ENCODE results near the gene KCNH8.
"Not testable (repeated sequence)": the region's sequence is repeated elsewhere in the genome, so short reads cannot be mapped to it uniquely, and the experiment has no call there.

Gene KCNH8

DNA sequence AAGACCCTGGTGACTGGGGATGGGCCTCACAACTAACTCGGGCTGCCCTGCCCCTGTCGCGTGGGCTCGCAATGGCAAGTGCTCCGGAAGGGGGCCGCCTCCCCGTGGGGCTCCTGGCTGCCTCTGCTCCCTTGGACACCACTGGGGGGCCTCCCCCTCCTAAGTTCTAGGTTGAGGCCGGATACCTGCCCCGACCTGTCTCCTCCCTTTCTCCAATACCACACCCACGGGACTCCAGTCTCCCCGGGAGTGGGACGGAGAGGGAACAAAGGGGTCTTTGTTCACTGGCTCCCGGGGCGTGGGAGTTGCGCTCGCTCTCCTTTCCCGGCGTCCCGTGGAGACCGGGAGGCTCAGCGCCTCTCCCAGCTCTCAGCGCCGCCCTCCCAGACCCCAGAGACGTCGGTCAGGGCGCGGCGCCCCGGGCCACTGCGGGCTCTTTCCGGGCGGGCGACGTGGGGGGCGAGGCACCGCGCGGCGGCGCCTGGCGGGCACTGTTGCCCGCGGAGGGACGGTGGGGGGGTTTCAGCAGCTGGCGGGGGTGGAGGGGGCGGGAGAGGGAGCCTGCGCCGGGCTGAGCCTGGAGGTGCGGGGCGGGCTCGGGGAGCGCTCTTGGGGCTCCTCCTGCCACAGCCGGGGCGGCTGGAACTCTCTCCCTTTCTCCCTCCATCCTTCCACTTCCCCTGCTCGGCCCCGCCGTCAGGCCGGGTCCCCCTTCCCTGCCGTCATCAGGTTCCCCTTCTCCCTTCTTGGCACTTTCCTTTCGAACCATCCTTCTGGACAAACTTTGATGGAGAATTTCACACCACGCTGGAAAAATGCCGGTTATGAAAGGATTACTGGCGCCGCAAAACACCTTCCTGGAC lies at the start of gene KCNH8:
KCNH8 (plus strand) TSS at position 606 of the 863 bp plus-strand sequence; CDS start at position 816, 210 bp downstream.
- DNase-seq: peak; percentile 63

DNA sequence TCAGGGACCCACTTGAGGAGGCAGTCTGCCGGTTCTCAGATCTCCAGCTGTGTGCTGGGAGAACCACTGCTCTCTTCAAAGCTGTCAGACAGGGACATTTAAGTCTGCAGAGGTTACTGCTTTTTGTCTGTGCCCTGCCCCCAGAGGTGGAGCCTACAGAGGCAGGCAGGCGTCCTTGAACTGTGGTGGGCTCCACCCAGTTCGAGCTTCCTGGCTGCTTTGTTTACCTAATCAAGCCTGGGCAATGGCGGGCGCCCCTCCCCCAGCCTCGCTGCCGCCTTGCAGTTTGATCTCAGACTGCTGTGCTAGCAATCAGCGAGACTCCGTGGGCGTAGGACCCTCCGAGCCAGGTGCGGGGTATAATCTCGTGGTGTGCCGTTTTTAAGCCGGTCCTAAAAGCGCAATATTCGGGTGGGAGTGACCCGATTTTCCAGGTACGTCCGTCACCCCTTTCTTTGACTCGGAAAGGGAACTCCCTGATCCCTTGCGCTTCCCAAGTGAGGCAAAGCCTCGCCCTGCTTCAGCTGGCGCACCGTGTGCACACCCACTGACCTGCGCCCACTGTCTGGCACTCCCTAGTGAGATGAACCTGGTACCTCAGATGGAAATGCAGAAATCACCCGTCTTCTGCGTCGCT lies 45.5 kb upstream of the KCNH8 start:
- not testable (repeated sequence) for DNase-seq

DNA sequence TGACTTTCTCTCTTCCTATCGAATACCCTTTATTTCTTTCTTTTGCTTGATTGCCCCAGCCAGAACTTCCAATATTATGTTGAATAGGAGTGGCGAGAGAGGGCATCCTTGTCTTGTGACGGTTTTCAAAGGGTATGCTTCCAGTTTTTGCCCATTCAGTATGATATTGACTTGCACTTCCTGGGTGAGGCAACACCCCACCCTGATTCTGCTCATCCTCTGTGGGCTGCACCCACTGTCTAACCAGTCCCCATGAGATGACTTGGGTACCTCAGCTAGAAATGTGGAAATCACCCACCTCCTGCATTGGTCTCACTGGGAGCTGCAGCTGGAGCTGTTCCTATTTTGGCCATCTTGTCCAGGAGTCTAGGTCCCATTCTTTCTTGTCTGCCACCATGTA lies 44.8 kb upstream of the KCNH8 start:
- DNase-seq: no peak

- no peak for DNase-seq
Observed at GRCh38 chr3:19104459-19104858, 43.9 kb upstream of the KCNH8 start.

- DNase-seq: no peak
Observed at GRCh38 chr3:19105826-19106225, 42.5 kb upstream of the KCNH8 start.

- no peak for DNase-seq
Observed at GRCh38 chr3:19106307-19106706, 42.0 kb upstream of the KCNH8 start.

DNA sequence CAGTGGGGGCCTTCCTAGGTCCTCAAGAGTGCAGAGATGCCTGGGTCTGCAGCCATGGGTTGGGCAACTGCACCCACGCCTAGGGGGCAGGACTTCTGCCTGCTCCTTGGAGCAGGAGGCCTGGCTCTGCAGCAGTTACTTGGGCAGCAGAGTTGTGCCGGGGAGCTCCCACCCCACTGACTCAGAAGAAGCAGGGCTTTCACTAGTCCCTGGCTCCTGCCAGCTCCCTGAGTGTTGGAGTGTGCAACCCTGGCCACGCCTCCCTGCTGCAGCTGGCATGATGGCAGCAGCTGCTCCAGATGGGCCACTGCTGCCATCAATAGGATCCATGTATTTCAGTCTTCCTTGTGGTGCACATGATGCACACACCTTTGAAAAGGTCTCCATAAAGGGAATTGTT lies 40.6 kb upstream of the KCNH8 start:
- DNase-seq: no peak

- DNase-seq: no peak
Observed at GRCh38 chr3:19110335-19110895, 37.9 kb upstream of the KCNH8 start.

DNA sequence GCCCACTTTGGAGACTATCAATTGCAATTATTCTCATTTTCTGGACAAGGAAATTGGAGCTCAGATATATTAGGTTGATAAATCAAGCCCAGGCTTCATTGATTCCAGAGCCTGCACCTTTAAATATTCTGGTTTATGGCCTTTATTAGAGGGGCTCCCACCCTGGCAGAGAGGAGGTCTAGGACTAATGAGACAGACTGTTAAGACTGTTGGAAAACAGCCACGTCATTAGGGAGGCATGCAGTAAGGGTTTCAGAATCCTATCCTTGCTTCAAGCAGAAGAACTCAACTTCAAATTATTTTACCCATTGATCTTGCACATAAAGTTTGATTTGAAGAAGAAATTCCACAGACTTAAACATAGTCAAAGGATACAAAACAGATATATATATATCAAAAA lies 33.8 kb upstream of the KCNH8 start:
- no peak for DNase-seq

DNA sequence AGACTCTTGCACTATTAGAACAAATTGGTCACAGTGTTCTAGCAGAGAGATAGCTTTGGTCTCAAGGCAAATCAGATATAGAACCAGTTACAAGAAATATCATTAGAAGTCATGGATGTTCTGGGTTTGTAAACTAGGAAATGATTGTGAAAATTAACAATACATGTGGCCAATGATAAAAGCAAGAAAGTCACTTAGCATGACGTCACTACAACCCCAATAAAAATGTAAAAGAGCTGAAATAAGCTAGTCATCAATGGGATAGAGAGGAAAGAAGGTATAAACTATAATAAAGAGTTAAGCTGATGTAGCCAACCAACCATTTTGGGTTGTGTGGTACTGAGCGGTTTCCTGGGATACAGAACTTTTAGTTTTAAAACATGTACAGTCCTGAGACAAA lies 32.1 kb upstream of the KCNH8 start:
- no peak for DNase-seq

- DNase-seq: no peak
Observed at GRCh38 chr3:19124752-19125151, 23.6 kb upstream of the KCNH8 start.

DNA sequence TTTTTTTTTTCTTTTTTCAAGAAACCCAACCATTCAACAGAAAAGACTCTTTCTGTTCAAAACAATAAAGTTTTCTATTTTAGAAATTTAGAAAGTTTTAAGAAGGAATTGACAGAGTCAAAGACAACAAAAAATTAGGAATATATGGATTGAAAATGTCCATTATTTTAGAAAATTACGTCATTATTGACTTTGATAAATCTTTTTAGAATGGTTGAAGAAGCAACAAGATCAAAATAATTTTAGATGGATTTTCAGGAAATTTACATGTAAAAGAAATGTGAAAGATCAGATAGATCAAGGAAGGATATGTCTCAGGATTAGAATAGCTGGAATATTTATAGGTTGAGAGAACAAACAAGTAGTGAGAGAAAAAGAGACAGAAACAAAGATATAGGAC lies 8.4 kb upstream of the KCNH8 start:
- DNase-seq: no peak

DNA sequence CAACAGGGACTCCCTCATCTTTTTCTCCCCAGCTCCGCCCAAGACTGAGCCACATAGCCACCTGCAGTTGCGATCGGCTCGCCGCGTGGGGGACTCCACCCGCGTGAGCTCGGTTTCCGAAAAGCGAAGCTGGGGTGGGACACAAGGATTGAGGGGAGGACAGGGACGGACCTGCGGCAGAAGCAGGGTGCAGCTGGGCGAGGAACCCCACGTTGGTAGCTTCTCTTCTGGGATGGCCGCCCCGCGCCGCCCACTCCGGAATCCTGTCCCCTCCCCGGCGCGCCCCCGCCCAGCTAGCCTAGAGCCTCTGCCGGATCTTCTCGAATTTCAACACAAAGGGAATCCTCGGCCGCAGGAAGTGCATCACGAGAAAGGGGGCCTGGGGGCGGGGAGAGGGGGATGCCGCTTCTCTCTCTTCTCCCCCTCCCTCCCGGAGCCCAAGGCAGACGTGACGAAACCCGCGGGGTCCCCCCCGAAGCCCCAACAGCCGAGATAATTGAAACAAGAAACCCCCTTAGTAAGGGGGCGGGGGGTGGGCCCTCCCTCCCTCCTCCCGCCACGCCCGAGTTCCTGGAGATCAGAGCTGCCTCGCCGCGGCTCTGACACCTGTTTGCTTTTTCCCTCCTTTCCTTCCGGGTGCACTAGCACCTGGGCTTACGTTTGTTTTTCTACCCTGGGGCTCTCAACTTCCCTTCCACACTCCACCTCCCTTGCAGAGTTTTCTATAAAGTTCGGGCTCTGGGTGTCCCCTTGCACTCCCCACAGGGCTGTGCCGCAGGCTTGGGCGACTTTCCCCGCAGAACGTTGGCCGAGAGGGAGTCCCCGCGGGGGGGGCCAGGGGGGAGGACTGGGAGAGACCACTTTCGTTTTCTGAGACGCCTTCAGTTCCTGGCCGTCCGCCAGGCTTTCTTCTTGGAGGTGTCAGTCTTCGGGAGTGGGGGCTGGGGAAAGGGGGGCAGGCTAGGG lies 1.3 kb upstream of the KCNH8 start:
- peak; percentile 88 for DNase-seq

DNA sequence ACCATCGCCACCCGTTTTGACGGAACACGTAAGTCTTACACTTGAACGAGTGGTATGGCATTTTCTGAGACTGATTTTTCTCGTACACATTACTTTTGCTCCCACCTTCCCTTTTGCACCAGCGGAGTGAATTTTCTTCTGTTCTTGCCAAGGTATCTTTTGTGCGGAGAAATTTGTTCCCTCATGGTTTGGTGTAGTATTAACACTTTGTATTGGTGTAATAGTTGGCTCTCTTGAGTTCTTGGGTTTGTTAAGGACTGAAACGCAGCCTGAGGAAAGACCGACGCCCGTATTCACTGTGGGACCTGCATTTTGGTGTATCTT lies 420 bp downstream of the KCNH8 start:
- DNase-seq: no peak

- DNase-seq: no peak
Observed at GRCh38 chr3:19149368-19149767, 1.1 kb downstream of the KCNH8 start.

DNA sequence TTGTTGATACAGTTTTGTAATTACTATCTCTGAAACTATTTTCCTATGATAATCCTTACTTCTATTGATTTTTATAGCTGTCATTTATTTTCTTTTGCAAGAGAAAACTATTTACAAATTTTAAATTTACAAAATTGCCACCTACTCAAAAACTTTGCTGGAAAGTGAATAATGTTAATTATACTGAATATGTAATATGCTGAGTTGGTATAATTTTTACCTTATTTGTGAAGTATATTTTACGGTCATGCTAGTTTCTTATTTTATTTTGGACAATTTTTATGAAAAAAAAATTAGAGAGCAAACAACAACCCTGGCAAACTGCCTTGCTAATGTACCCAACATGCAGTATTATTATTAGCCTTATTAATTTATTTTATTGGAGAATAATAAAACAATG lies 2.9 kb downstream of the KCNH8 start:
- no peak for DNase-seq

DNA sequence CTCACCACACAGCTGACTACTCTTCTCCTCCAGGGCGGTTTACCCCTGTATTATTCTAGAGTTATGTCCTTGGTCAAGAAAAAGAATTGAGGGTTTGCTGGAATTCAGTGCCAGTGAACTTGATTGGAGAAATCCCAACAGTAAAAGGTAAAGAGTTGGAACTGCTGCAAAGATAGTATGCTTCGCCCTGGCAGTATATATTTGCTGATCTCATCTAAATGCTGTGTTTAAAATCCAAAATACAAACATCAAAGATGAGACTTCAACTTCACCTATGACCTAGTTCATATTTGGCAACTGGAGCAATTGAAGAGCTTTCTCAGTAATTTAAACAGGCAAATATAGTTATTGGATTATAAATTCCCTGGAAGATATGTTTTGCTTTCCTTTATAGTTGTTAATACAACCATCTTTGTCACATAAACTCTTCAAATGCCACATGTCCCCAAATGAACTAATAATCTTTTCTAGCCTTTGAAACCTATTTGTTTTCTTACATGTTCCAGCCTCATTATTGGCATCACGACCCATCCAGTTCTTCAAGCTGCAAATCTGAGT lies 6.5 kb downstream of the KCNH8 start:
- DNase-seq: no peak

GRCh38 chr3:19155375-19155774 lies 7.1 kb downstream of the KCNH8 start:
- DNase-seq: no peak

GRCh38 chr3:19159966-19160635 lies 11.8 kb downstream of the KCNH8 start:
- DNase-seq: no peak

DNA sequence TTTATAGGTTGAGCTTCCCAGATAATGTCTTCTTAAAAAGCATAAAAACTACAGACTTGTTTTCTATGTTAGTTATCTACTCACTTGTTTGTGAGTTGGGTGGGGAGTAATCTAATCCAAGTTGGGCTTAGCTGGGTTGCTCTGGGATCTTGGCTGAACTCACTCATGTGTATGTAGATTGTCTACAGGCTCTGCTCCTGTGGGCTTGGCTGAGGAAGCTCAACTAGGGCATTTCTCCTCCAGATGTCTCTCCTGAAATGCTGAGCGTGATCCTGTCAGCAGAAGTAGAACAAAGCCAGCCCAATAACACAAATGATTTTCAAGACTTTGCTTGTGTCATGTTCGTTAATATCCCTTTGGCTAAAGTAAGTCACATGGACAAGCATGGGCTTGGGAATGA lies 17.3 kb downstream of the KCNH8 start:
- no peak for DNase-seq

DNA sequence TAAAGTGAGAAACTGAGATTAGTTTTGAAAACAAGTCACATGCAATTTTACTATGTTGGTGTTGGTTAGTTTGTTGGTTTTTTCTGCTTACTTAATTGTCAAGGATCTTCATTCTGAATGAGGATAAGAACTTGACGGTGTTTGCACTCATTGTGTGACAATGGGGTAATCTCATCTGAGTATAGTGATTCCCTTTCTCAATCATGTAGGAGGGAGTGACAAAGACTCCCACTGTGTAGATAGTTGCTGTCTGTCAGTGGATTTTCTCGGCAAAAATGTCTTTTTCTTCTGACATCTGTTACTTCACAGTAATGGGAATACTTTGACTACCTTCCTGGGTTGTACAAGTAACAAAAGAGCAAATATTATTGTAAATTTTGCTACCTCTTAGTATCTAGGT lies 23.5 kb downstream of the KCNH8 start:
- no peak for DNase-seq

DNA sequence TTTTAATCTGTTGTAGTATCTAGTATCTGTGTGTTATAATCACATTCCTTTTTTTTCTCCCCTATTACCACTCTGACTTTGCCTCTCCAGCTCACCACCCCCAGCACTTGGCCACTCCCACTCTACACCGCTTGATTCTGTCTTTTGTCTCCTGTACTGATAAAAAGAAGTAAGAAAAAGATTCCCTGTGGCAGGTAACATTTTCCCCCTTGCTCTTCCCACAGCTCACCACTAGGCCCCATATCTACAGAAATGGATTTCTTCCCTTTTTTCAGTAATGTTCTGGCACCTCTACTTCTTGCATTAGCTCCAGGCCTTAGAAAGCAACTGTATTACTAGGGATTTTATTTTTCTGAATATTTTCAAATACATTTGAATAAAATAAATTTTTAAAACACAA lies 25.6 kb downstream of the KCNH8 start:
- DNase-seq: no peak

Data from NCI-H774 (cell line).